Measurements from ENCODE around the gene NRARP.

NRARP gene

GRCh38 chr9:137314561-137315560 lies 12.8 kb upstream of the NRARP start:
- Histone ChIP-seq H3K23ac (ENCODE audit: low read length) (no peak overlapping the region), H3K4ac (ENCODE audit: low read depth, low read length) (no peak overlapping the region), H2AFZ (ENCODE audit: insufficient read depth, low read length, poor library complexity) (no peak overlapping the region), H3K18ac (ENCODE audit: low read length) (no peak overlapping the region), H4K12ac (ENCODE audit: low read depth, low read length) (no peak overlapping the region), H3K79me2 (ENCODE audit: control insufficient read depth, insufficient read depth, low read length, poor library complexity) (no peaks in the 10 kb centered on the region), H3K27me3 (ENCODE audit: insufficient read depth, low read length) (no peaks in the 10 kb centered on the region), H2AK5ac (ENCODE audit: low read length) (peak overlapping the region; percentile 45), H2BK120ac (ENCODE audit: insufficient read depth, low read length, poor library complexity) (peak overlapping the region; percentile 25), H4K91ac (ENCODE audit: low read depth, low read length) (peak overlapping the region; percentile 41), H3K9me3 (ENCODE audit: insufficient read depth, low read depth, low read length) (no peaks in the 10 kb centered on the region), H3K4me3 (ENCODE audit: low read depth, low read length) (no peak overlapping the region), H2BK5ac (ENCODE audit: low read depth, low read length, poor library complexity) (no peak overlapping the region), H3K4me2 (ENCODE audit: low read length) (no peak overlapping the region), H3K36me3 (ENCODE audit: control insufficient read depth in 1 of 2, insufficient read depth in 2 of 2, low read length in 2 of 2) (no peaks in the 10 kb centered on the region), H3K9ac (ENCODE audit: low read length) (no peak overlapping the region), H4K8ac (ENCODE audit: low read depth, low read length) (no peak overlapping the region), H2BK12ac (ENCODE audit: low read length) (peak overlapping the region; percentile 11), H3K4me1 (ENCODE audit: control insufficient read depth in 1 of 2, insufficient read depth in 2 of 2, low read length in 2 of 2) (peaks cover 5 to 6% of the 10 kb centered on the region in 2 experiments), H3K27ac (ENCODE audit: low read depth, low read length) (no peak overlapping the region), H3K79me1 (ENCODE audit: low read length) (peaks cover 4% of the 10 kb centered on the region), H3K14ac (ENCODE audit: low read length) (peak overlapping the region; percentile 1)
- DNase-seq, result no peak
- WGBS (ENCODE audit: extremely low coverage, insufficient coverage, insufficient read length), result no CpG with 5 or more reads among the region's 42 CpGs

GRCh38 chr9:137313956-137314560 lies 12.0 kb upstream of the NRARP start:
- H3K14ac ChIP-seq (ENCODE audit: low read length), result no peak overlapping the region
- WGBS (ENCODE audit: extremely low coverage, insufficient coverage, insufficient read length), result no CpG with 5 or more reads among the region's 24 CpGs

GRCh38 chr9:137313326-137313936 lies 11.4 kb upstream of the NRARP start:
- no peak overlapping the region for H4K12ac ChIP-seq (ENCODE audit: low read depth, low read length)
- no peak overlapping the region for H3K27ac ChIP-seq (ENCODE audit: low read depth, low read length)
- no peak overlapping the region for H3K9ac ChIP-seq (ENCODE audit: low read length)
- DNase-seq, result no peak
- H4K91ac ChIP-seq (ENCODE audit: low read depth, low read length), result no peak overlapping the region
- H2BK5ac ChIP-seq (ENCODE audit: low read depth, low read length, poor library complexity), result no peak overlapping the region
- H2BK12ac ChIP-seq (ENCODE audit: low read length), result no peak overlapping the region
- no peaks in the 10 kb centered on the region for H3K79me2 ChIP-seq (ENCODE audit: control insufficient read depth, insufficient read depth, low read length, poor library complexity)
- H3K18ac ChIP-seq (ENCODE audit: low read length), result no peak overlapping the region
- no peak overlapping the region for H2AFZ ChIP-seq (ENCODE audit: insufficient read depth, low read length, poor library complexity)
- no CpG with 5 or more reads among the region's 9 CpGs for WGBS (ENCODE audit: extremely low coverage, insufficient coverage, insufficient read length)
- H3K14ac ChIP-seq (ENCODE audit: low read length), result no peak overlapping the region
- H3K79me1 ChIP-seq (ENCODE audit: low read length), result peaks cover 4% of the 10 kb centered on the region
- H2AK5ac ChIP-seq (ENCODE audit: low read length), result no peak overlapping the region
- H2BK120ac ChIP-seq (ENCODE audit: insufficient read depth, low read length, poor library complexity), result no peak overlapping the region
- H3K9me3 ChIP-seq (ENCODE audit: insufficient read depth, low read depth, low read length), result no peaks in the 10 kb centered on the region
- no peak overlapping the region for H3K4me2 ChIP-seq (ENCODE audit: low read length)
- H3K36me3 ChIP-seq (ENCODE audit: control insufficient read depth in 1 of 2, insufficient read depth in 2 of 2, low read length in 2 of 2), result no peaks in the 10 kb centered on the region
- H3K4me1 ChIP-seq (ENCODE audit: control insufficient read depth in 1 of 2, insufficient read depth in 2 of 2, low read length in 2 of 2), result peaks cover 5 to 6% of the 10 kb centered on the region in 2 experiments
- no peak overlapping the region for H3K4me3 ChIP-seq (ENCODE audit: low read depth, low read length)
- no peak overlapping the region for H4K8ac ChIP-seq (ENCODE audit: low read depth, low read length)
- no peak overlapping the region for H3K23ac ChIP-seq (ENCODE audit: low read length)
- no peaks in the 10 kb centered on the region for H3K27me3 ChIP-seq (ENCODE audit: insufficient read depth, low read length)
- H3K4ac ChIP-seq (ENCODE audit: low read depth, low read length), result no peak overlapping the region

More at GRCh38 chr9:137313956-137314560, 12.0 kb upstream of the NRARP start:
- H3K18ac ChIP-seq (ENCODE audit: low read length), result no peak overlapping the region
- no peaks in the 10 kb centered on the region for H3K79me2 ChIP-seq (ENCODE audit: control insufficient read depth, insufficient read depth, low read length, poor library complexity)
- H3K4me3 ChIP-seq (ENCODE audit: low read depth, low read length), result no peak overlapping the region
- no peak overlapping the region for H4K8ac ChIP-seq (ENCODE audit: low read depth, low read length)
- no peaks in the 10 kb centered on the region for H3K27me3 ChIP-seq (ENCODE audit: insufficient read depth, low read length)
- H3K36me3 ChIP-seq (ENCODE audit: control insufficient read depth in 1 of 2, insufficient read depth in 2 of 2, low read length in 2 of 2), result no peaks in the 10 kb centered on the region
- no peak overlapping the region for H4K12ac ChIP-seq (ENCODE audit: low read depth, low read length)
- DNase-seq, result no peak
- no peak overlapping the region for H2AK5ac ChIP-seq (ENCODE audit: low read length)
- H2AFZ ChIP-seq (ENCODE audit: insufficient read depth, low read length, poor library complexity), result no peak overlapping the region
- peaks cover 4% of the 10 kb centered on the region for H3K79me1 ChIP-seq (ENCODE audit: low read length)
- no peak overlapping the region for H2BK120ac ChIP-seq (ENCODE audit: insufficient read depth, low read length, poor library complexity)
- H2BK12ac ChIP-seq (ENCODE audit: low read length), result no peak overlapping the region
- H3K9ac ChIP-seq (ENCODE audit: low read length), result no peak overlapping the region
- peaks cover 5 to 6% of the 10 kb centered on the region in 2 experiments for H3K4me1 ChIP-seq (ENCODE audit: control insufficient read depth in 1 of 2, insufficient read depth in 2 of 2, low read length in 2 of 2)
- H3K4ac ChIP-seq (ENCODE audit: low read depth, low read length), result no peak overlapping the region
- H3K4me2 ChIP-seq (ENCODE audit: low read length), result no peak overlapping the region
- H3K23ac ChIP-seq (ENCODE audit: low read length), result no peak overlapping the region
- H4K91ac ChIP-seq (ENCODE audit: low read depth, low read length), result no peak overlapping the region
- H3K9me3 ChIP-seq (ENCODE audit: insufficient read depth, low read depth, low read length), result no peaks in the 10 kb centered on the region
- no peak overlapping the region for H3K27ac ChIP-seq (ENCODE audit: low read depth, low read length)
- no peak overlapping the region for H2BK5ac ChIP-seq (ENCODE audit: low read depth, low read length, poor library complexity)

GRCh38 chr9:137312852-137313325 lies 10.8 kb upstream of the NRARP start:
- H2BK5ac ChIP-seq (ENCODE audit: low read depth, low read length, poor library complexity), result no peak overlapping the region
- no peak for DNase-seq
- H2AK5ac ChIP-seq (ENCODE audit: low read length), result no peak overlapping the region
- no peaks in the 10 kb centered on the region for H3K79me2 ChIP-seq (ENCODE audit: control insufficient read depth, insufficient read depth, low read length, poor library complexity)
- H4K91ac ChIP-seq (ENCODE audit: low read depth, low read length), result no peak overlapping the region
- H4K8ac ChIP-seq (ENCODE audit: low read depth, low read length), result no peak overlapping the region
- peaks cover 5 to 6% of the 10 kb centered on the region in 2 experiments for H3K4me1 ChIP-seq (ENCODE audit: control insufficient read depth in 1 of 2, insufficient read depth in 2 of 2, low read length in 2 of 2)
- no peak overlapping the region for H3K9ac ChIP-seq (ENCODE audit: low read length)
- H3K4me2 ChIP-seq (ENCODE audit: low read length), result no peak overlapping the region
- no peak overlapping the region for H3K27ac ChIP-seq (ENCODE audit: low read depth, low read length)
- H3K4me3 ChIP-seq (ENCODE audit: low read depth, low read length), result no peak overlapping the region
- H3K36me3 ChIP-seq (ENCODE audit: control insufficient read depth in 1 of 2, insufficient read depth in 2 of 2, low read length in 2 of 2), result no peaks in the 10 kb centered on the region
- no peak overlapping the region for H3K23ac ChIP-seq (ENCODE audit: low read length)
- no peak overlapping the region for H2AFZ ChIP-seq (ENCODE audit: insufficient read depth, low read length, poor library complexity)
- H3K4ac ChIP-seq (ENCODE audit: low read depth, low read length), result no peak overlapping the region
- no peak overlapping the region for H3K14ac ChIP-seq (ENCODE audit: low read length)
- no peak overlapping the region for H3K18ac ChIP-seq (ENCODE audit: low read length)
- H3K9me3 ChIP-seq (ENCODE audit: insufficient read depth, low read depth, low read length), result no peaks in the 10 kb centered on the region
- WGBS (ENCODE audit: extremely low coverage, insufficient coverage, insufficient read length), result no CpG with 5 or more reads among the region's 6 CpGs
- H2BK12ac ChIP-seq (ENCODE audit: low read length), result no peak overlapping the region
- H3K27me3 ChIP-seq (ENCODE audit: insufficient read depth, low read length), result no peaks in the 10 kb centered on the region
- H2BK120ac ChIP-seq (ENCODE audit: insufficient read depth, low read length, poor library complexity), result no peak overlapping the region
- no peak overlapping the region for H4K12ac ChIP-seq (ENCODE audit: low read depth, low read length)
- H3K79me1 ChIP-seq (ENCODE audit: low read length), result peaks cover 4% of the 10 kb centered on the region

Measured in trophoblast cell (in vitro differentiated cells and primary cell).